ENCODE measurements around the gene UGT1A9.

Gene UGT1A9

GRCh38 chr2:233800208-233800607 lies 128.5 kb downstream of the UGT1A9 start:
- no peak for DNase-seq

GRCh38 chr2:233801357-233802131 lies 129.8 kb downstream of the UGT1A9 start:
- no peak for DNase-seq

GRCh38 chr2:233802132-233802815 lies 130.6 kb downstream of the UGT1A9 start:
- DNase-seq = no peak

DNA sequence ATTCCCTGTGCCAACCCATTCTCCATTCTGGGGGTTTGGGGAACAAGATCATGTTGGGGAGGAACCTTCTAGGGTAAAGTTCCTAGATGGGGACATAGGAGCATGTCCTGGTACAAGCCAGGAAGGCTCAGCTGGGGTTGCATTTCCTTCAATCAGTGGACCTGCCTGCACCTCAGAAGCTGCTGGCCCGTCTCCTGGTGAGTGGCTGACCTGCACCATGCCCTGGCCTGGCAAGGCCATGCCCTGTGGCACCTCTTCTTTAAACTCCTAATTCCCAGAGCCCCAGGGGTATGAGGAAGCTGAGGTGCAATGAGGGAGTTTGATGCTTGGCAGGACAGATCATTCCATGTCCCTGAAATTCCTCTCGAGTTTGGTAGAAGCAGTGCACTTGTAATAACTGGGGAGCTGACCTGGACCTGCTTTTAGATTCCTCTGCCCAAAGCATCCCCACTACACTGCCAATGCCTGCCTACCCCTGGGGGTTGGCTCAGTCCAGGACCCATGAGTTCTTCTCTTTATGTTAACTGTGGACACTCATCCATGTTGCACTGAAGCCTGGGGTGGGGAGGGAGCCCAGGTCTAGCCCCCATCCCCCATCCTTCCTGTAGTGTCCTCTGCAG lies 131.7 kb downstream of the UGT1A9 start:
- no peak for DNase-seq

GRCh38 chr2:233803994-233804393 lies 132.3 kb downstream of the UGT1A9 start:
- DNase-seq = no peak

GRCh38 chr2:233807215-233807865 lies 135.6 kb downstream of the UGT1A9 start:
- no peak for DNase-seq

DNA sequence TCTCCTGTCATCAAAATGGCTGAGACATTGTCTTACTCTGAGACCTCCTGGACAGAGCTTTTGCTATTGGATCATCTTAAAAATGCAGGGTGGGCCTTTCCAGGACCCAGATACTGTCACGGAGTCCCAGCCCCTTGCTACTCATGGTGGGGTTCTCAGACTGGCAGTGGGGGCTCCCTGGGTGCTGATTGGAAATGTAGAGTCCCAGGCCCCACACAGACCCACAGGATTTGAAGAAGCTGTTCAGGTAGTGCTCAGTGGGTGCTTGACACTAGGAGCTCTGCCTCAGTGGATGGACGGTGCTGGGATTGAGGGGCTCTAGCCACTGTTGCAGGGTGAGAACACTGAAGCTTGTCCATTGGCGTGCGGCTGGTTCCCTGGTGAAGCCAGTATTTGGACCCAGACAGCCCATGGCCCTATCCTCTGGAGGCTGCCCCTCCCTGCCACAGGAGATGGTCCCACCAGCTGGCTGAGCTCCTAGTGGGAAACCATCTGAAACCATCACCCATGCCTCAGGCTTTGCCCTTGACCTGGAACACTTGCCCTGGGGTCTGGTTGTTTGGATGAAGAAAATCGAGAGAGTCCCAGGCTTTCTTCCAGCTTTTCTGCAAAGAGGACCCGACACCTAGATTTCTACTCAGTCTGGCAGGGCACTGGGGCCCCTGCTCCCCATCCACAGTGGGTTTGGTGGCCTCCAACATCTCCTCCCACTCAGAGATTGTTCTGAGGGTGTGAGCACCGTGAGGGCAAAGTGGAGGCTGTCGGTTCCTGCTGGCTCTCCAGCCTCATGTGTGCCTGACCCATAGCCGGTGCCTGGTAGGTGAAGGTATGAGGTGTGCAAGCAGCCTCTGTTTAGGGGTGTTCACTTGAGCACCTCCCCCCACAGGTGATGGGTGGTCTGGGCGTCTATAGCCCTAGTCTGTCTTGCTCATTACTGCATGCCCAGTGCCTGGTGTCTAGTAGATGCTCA lies 136.6 kb downstream of the UGT1A9 start:
- DNase-seq = no peak

DNA sequence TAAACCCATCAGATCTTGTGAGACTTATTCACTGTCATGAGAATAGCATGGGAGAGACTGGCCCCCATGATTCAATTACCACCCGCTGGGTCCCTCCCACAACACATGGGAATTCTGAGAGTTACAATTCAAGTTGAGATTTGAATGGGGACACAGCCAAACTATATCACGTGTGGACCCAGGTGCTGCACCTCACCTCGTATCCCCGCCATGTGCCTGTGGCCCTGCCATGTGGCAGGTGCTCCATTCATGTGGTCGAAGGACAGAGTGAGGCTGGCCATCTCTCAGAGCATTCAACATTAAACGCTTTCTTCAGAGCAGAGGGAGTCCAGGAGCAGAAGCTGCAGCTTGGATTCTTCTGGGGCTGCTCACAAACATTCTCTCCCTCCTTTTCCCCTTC lies 138.7 kb downstream of the UGT1A9 start:
- DNase-seq = no peak

GRCh38 chr2:233811087-233811486 lies 139.4 kb downstream of the UGT1A9 start:
- DNase-seq = no peak

DNA sequence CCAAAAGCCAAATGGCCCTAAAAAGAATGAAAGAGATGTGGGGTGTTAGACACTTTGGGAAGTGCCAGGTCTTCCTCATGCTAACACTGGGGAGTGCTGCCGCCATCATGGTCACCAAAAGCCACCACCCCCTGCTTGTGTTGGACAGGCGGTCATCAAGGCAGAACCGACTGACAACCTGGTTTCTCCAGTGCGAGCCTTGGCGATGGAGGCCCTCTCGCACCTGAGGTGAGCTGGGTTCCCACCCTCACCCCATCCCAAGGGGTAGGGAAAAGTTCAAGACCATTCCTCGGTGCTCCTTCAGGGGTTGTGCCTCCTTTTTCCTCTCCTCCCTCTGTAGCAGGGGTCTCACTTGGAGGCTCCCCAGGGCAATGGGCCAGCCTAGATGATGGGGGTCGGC lies 140.0 kb downstream of the UGT1A9 start:
- no peak for DNase-seq

DNA sequence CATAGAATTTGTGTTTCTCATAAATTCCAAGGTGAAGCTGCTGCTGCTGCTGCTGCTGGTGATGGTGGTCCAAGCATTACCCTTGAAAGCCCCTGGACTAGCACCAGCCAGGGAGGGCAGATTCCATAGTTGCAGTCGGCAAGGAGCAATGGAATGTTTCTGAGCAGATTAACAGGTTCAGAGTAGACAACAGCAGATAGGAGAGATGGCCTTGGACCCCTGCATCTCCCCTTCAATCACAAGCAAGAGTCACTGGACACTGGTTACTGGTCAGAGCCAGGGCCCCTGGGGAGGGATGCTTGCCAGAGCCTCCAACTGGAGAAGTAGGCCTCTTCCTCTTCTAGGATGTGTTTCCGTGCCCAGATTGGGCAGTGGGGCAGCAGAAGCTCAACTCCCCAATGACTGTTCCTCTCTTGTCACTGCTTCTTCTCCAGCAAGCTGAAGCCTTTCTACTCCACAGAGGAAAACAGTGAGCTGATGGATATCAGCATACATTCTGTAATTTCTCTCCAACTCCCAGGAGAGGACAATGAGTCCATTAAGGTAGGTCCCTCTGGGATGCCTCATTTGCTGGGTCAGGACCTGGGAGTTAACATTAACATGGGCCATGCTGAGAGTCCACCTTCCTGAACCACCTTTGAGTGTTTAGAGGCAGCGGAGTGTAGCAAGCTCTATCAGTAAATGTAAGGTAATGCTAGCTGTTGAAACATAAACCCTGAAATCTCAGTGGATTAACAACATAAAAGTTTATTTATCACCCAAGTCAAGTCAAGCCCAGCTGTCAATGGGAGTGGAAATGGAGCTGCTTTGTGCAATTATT lies 141.7 kb downstream of the UGT1A9 start:
- no peak for DNase-seq

GRCh38 chr2:233814056-233814835 lies 142.5 kb downstream of the UGT1A9 start:
- DNase-seq = no peak

DNA sequence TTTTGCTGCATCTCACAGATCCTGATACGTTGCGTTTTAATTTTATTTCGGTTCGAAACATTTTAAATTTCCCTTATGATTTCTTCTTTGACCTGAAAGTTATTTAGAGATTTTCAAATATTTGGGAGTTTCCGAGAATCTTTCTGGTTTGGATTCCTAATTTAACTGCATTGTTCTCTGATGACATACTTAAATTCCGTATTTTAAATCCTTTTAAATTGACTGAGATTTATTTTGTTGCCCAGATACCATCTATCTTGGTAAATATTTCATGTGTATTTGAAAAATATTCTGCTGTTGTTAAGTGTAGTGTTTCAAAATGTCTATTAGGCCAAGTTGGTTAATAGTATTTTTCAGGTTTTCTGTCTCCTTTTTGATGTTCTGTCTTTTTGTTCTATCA lies 144.2 kb downstream of the UGT1A9 start:
- DNase-seq = no peak

GRCh38 chr2:233816334-233816733 lies 144.6 kb downstream of the UGT1A9 start:
- DNase-seq = no peak

DNA sequence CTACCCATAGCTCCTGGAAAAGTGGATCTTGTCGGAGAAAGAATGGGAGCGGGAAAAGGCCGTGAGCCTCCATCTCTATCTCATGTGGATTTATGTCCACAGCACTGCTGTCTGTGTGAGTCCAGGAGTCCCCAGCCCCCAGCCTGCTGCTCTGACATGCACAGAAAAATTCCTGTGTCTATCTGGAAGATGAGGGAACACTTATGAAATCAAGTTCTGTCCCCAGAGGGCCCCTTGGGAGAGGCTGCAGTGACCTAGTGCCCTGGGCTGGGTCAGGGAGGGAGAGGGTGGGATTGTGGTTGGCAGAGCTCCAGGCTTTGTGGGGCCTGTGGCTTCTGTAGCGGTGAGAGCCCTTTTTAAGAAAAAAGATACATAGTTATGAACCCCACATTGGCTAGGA lies 145.1 kb downstream of the UGT1A9 start:
- no peak for DNase-seq

- DNase-seq = no peak
Measured at GRCh38 chr2:233817361-233817911, 145.7 kb downstream of the UGT1A9 start.

GRCh38 chr2:233817995-233818638 lies 146.4 kb downstream of the UGT1A9 start:
- no peak for DNase-seq

GRCh38 chr2:233818639-233819621 lies 147.2 kb downstream of the UGT1A9 start:
- no peak for DNase-seq
